AG04449 (cell line): ENCODE data around the gene SOX1.

Experiments used
- CTCF ChIA-PET: fragments of 350-600 bp; formaldehyde crosslinking; extraction: SDS; loops from one replicate; lab custom pipeline; 2021; ENCODE audit warnings: antibody characterized with exemption; lab: Yijun Ruan, JAX
- POLR2A ChIA-PET: fragments of 400-600, 350-600 bp; formaldehyde crosslinking; extraction: SDS; loops from one replicate; lab custom pipeline; 2020; ENCODE audit warnings: antibody characterized with exemption, inconsistent platforms; lab: Yijun Ruan, JAX
- DNase-seq: peaks from one replicate; pipeline ENCODE4 v3.0.0-alpha.2; 2010; ENCODE audit warnings: low read depth, low spot score
- H3K4me3 ChIP-seq: 2 replicates; pipeline ENCODE4 v1.5.1; 2011; ENCODE audit warnings: low read depth, mild to moderate bottlenecking, control low read depth, low read length
- CTCF ChIP-seq: IDR thresholded peaks from one replicate; pipeline ENCODE4 v1.5.1; 2011; ENCODE audit warnings: mild to moderate bottlenecking, moderate library complexity, low read length, control low read depth, inconsistent platforms; ENCODE audit not compliant: insufficient read depth; ENCODE audit errors: missing control alignments

Gene SOX1

DNA sequence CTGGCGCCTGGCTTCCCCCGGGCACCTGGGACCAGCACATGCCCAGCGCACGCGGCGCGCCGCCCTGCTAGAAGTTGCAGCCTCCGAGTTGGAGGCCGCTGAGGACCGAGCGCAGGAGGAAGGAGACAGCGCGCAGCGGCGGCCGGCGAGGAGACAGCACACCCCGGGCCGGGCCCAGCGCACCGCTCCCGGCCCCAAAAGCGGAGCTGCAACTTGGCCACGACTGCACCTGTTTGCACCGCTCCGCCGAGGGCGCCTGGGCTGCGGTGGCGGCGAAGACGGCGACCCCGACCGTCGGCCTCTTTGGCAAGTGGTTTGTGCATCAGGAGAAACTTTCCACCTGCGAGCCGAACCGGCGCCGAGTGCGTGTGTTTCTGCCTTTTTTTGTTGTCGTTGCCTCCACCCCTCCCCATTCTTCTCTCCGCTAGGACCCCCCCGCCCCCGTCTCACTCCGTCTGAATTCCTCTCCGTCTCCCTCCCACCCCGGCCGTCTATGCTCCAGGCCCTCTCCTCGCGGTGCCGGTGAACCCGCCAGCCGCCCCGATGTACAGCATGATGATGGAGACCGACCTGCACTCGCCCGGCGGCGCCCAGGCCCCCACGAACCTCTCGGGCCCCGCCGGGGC is at the start of gene SOX1:
SOX1 (plus strand) TSS at position 34 of the 626 bp plus-strand sequence; CDS start at position 544, 510 bp downstream.
- no peak for DNase-seq
- H3K4me3 ChIP-seq, result no peak within 1 kb of the TSS; the same call in 1 of the 2 replicates
- no peak for TF ChIP-seq CTCF
- ChIA-PET CTCF (no interaction called here), POLR2A (no interaction called here)

DNA sequence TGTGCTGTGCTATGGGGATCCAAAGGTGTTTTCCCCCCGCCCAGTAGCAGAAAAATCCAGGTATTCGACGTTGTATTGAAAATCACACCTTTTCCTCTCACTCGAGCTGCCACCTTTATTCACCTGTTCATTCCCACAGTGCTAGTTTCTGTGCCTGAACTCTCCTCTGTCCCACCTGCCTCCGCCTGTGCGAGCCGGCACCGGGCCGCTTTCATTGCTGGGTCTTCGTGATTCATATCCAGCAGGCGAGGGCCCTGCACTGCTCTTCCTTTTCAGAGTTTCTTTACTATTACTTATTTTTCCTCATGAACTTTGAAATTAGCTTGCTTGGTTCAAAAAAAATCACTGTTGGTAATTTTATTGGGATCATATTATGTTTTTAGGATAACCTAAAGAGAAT is 42.4 kb upstream of the SOX1 start:
- no peak for TF ChIP-seq CTCF
- ChIA-PET POLR2A (no interaction called here), CTCF (no interaction called here)
- no peak for DNase-seq
- no peak overlapping the region for H3K4me3 ChIP-seq

DNA sequence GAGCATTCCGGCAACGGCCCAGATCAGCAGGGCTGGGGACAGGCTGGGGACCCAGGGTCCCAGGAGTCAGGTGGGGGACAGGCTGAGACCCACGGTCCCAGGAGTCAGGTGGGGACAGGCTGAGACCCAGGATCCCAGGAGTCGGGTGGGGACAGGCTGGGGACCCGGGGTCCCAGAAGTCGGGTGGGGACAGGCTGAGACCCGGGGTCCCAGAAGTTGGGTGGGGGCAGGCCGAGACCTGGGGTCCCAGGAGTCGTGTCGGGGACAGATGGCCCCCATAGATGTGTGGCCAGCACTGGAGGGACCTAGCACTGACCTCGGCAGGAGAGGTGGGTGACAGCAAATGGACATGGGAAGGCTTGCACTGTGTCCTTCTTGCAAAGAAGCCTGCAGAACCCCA is 39.7 kb upstream of the SOX1 start:
- no peak overlapping the region for H3K4me3 ChIP-seq
- POLR2A ChIA-PET, result no interaction called here
- CTCF ChIA-PET, result no interaction called here
- no peak for TF ChIP-seq CTCF
- DNase-seq, result no peak

GRCh38 chr13:112028481-112028880 is 38.5 kb upstream of the SOX1 start:
- ChIA-PET POLR2A (no interaction called here), CTCF (no interaction called here)
- TF ChIP-seq CTCF, result no peak
- no peak overlapping the region for H3K4me3 ChIP-seq
- DNase-seq, result no peak

DNA sequence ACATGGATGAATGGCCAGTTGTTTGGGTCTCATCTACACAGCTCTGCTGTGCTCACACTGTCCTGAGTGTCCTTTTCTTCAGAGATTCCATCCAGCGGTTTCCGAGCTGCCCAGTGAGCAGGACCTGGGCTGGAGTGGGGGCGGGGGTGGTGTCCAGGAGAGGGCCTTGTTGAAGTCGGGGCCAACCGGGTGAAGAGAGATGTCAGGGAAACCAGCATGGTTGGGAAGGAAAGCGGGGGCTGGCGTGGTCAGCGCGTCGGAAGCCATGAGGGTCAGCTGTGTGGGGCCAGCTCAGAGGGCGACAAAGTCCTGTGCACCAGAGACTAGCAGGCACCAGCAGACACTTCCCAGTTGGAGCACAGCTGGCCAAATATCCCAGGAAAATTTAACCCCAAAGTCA is 37.8 kb upstream of the SOX1 start:
- H3K4me3 ChIP-seq, result no peak overlapping the region
- ChIA-PET POLR2A (no interaction called here), CTCF (no interaction called here)
- DNase-seq, result no peak
- no peak for TF ChIP-seq CTCF

GRCh38 chr13:112032186-112032993 is 34.6 kb upstream of the SOX1 start:
- POLR2A ChIA-PET, result no interaction called here
- no peak for TF ChIP-seq CTCF
- CTCF ChIA-PET, result no interaction called here
- H3K4me3 ChIP-seq, result no peak overlapping the region
- DNase-seq, result no peak
